ENCODE data around the gene PGF.

Gene PGF

GRCh38 chr14:74985806-74986205, 30.4 kb upstream of the PGF start:
- H3K4me3 ChIP-seq (ENCODE audit: low read depth, low read length) = no peak overlapping the region
- H3K36me3 ChIP-seq (ENCODE audit: control insufficient read depth in 2 of 2, insufficient read depth in 1 of 2, low read length in 2 of 2) = no peaks in the 10 kb centered on the region
- no peaks in the 10 kb centered on the region for H3K4me1 ChIP-seq (ENCODE audit: control insufficient read depth, insufficient read depth, low read length)
- no peaks in the 10 kb centered on the region for H3K9me3 ChIP-seq (ENCODE audit: control insufficient read depth, insufficient read depth, low read depth, low read length)
- no peak overlapping the region for H3K27ac ChIP-seq (ENCODE audit: extremely low read depth, low read depth, low read length)
- POLR2A ChIA-PET = no interaction called here
- CTCF ChIA-PET = interaction anchor here (0.7 kb wide), 1 partner anchor 129 kb away, joined by 3 read pairs; no protein-coding TSS in a partner anchor
- TF ChIP-seq ZNF155 (tag by site-specific recombination; IDR thresholded peaks at IDR 0.05) (no peak), SETDB1 (IDR thresholded peaks at IDR 0.05; ENCODE audit: insufficient read length, low read length) (no peak)

DNA sequence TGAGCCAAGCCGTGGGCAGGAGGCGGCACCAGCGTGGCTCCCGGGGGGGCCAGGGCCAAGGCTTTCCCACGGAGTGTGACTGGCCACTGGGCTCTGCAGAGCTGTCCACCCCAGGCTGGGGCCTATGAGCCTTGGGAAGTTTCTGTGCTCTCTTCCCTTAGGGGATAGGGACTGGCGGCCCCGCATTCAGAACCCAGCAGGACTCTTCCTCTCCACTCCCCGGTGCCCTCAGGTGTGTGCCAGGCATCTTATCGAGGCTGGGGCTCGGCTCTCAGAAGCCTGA, 29.6 kb upstream of the PGF start:
- H3K27ac ChIP-seq (ENCODE audit: extremely low read depth, low read depth, low read length) = no peak overlapping the region
- H3K9me3 ChIP-seq (ENCODE audit: control insufficient read depth, insufficient read depth, low read depth, low read length) = no peaks in the 10 kb centered on the region
- H3K36me3 ChIP-seq (ENCODE audit: control insufficient read depth in 2 of 2, insufficient read depth in 1 of 2, low read length in 2 of 2) = no peaks in the 10 kb centered on the region
- ChIA-PET CTCF (interaction anchor here (0.7 kb wide), 1 partner anchor 129 kb away, joined by 3 read pairs; no protein-coding TSS in a partner anchor), POLR2A (no interaction called here)
- TF ChIP-seq ZNF660 (tag by site-specific recombination; IDR thresholded peaks at IDR 0.05) (no peak), ZNF449 (tag by site-specific recombination; IDR thresholded peaks at IDR 0.05) (no peak), ZFP37 (tag by site-specific recombination; IDR thresholded peaks at IDR 0.05) (no peak), ZSCAN16 (tag by site-specific recombination; IDR thresholded peaks at IDR 0.05) (no peak), OVOL3 (tag by site-specific recombination; IDR thresholded peaks at IDR 0.05) (no peak), WT1 (tag by site-specific recombination; IDR thresholded peaks at IDR 0.05) (no peak), ZIC2 (tag by site-specific recombination; IDR thresholded peaks at IDR 0.05) (no peak), ZBTB17 (tag by site-specific recombination; IDR thresholded peaks at IDR 0.05) (no peak), ZNF518A (tag by site-specific recombination; conservative IDR thresholded peaks at IDR 0.05; ENCODE audit: low read depth) (no peak), ZNF626 (tag by site-specific recombination; IDR thresholded peaks at IDR 0.05) (no peak), ZBTB7A (tag by site-specific recombination; IDR thresholded peaks at IDR 0.05; ENCODE audit: low read depth) (no peak), BCL11B (tag by site-specific recombination; IDR thresholded peaks at IDR 0.05; ENCODE audit: low read depth) (no peak), KLF8 (tag by site-specific recombination; IDR thresholded peaks at IDR 0.05) (no peak)
- TF ChIP-seq, protein P1, sequence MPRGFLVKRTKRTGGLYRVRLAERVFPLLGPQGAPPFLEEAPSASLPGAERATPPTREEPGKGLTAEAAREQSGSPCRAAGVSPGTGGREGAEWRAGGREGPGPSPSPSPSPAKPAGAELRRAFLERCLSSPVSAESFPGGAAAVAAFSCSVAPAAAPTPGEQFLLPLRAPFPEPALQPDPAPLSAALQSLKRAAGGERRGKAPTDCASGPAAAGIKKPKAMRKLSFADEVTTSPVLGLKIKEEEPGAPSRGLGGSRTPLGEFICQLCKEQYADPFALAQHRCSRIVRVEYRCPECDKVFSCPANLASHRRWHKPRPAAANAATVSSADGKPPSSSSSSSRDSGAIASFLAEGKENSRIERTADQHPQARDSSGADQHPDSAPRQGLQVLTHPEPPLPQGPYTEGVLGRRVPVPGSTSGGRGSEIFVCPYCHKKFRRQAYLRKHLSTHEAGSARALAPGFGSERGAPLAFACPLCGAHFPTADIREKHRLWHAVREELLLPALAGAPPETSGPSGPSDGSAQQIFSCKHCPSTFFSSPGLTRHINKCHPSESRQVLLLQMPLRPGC (tag by site-specific recombination; IDR thresholded peaks at IDR 0.05) = no peak
- no peak overlapping the region for H3K4me3 ChIP-seq (ENCODE audit: low read depth, low read length)
- H3K4me1 ChIP-seq (ENCODE audit: control insufficient read depth, insufficient read depth, low read length) = no peaks in the 10 kb centered on the region
